Middle frontal gyrus (tissue), 1 donor: ENCODE data around the gene VPS35L.
A peak's percentile ranks its signal among the peaks of the same experiment; 100 is the strongest.
"Not testable (repeated sequence)": the region's sequence is repeated elsewhere in the genome, so short reads cannot be mapped to it uniquely, and the experiment has no call there.

Experiments
- DNase-seq: peaks from one replicate; pipeline ENCODE4 v3.0.0-alpha.2; 2015; ENCODE audit warnings: low spot score; ENCODE audit errors: extremely low spot score

The VPS35L gene

GRCh38 chr16:19654147-19654546 lies 98.6 kb downstream of the VPS35L start:
- DNase-seq = no peak

- DNase-seq = no peak
Measured at GRCh38 chr16:19655242-19655777, 99.8 kb downstream of the VPS35L start.

GRCh38 chr16:19657831-19658230 lies 102.3 kb downstream of the VPS35L start:
- DNase-seq = no peak

- DNase-seq = no peak
Measured at GRCh38 chr16:19659554-19659953, 104.1 kb downstream of the VPS35L start.

GRCh38 chr16:19660432-19660831 lies 104.9 kb downstream of the VPS35L start:
- DNase-seq = no peak

GRCh38 chr16:19662351-19662750 lies 106.8 kb downstream of the VPS35L start:
- no peak for DNase-seq

GRCh38 chr16:19664166-19664565 lies 108.7 kb downstream of the VPS35L start:
- no peak for DNase-seq

- not testable (repeated sequence) for DNase-seq
Measured at GRCh38 chr16:19665313-19665712, 109.8 kb downstream of the VPS35L start.

GRCh38 chr16:19666477-19666876 lies 111.0 kb downstream of the VPS35L start:
- peak; percentile 71 for DNase-seq

- DNase-seq = no peak
Measured at GRCh38 chr16:19672378-19672777, 116.9 kb downstream of the VPS35L start.

GRCh38 chr16:19674485-19674884 lies 119.0 kb downstream of the VPS35L start:
- no peak for DNase-seq

- no peak for DNase-seq
Measured at GRCh38 chr16:19677402-19677801, 121.9 kb downstream of the VPS35L start.

GRCh38 chr16:19678804-19679203 lies 123.3 kb downstream of the VPS35L start:
- DNase-seq = no peak

- DNase-seq = not testable (repeated sequence)
Measured at GRCh38 chr16:19679281-19679680, 123.8 kb downstream of the VPS35L start.

- DNase-seq = no peak
Measured at GRCh38 chr16:19680881-19681340, 125.4 kb downstream of the VPS35L start.

GRCh38 chr16:19681637-19682036 lies 126.1 kb downstream of the VPS35L start:
- no peak for DNase-seq

- peak; percentile 27 for DNase-seq
Measured at GRCh38 chr16:19683453-19684236, 128.1 kb downstream of the VPS35L start.

GRCh38 chr16:19685176-19685575 lies 129.7 kb downstream of the VPS35L start:
- no peak for DNase-seq

- DNase-seq = no peak
Measured at GRCh38 chr16:19687279-19687678, 131.8 kb downstream of the VPS35L start.

GRCh38 chr16:19688396-19689024 lies 133.0 kb downstream of the VPS35L start:
- DNase-seq = no peak

GRCh38 chr16:19689342-19689741 lies 133.8 kb downstream of the VPS35L start:
- no peak for DNase-seq

- no peak for DNase-seq
Measured at GRCh38 chr16:19690196-19690595, 134.7 kb downstream of the VPS35L start.
